Right kidney (tissue), 9 donors: Measurements from ENCODE around the gene RGS10.
"Not testable (repeated sequence)": the region's sequence is repeated elsewhere in the genome, so short reads cannot be mapped to it uniquely, and the experiment has no call there.

Experiments
- DNase-seq: peaks from one replicate; pipeline ENCODE4 v3.0.0-alpha.2; 2016
- long read RNA-seq, 8 donors: transcript quantifications; one replicate each; lab custom pipeline, GENCODE V29; 2026

Gene RGS10, protein sequence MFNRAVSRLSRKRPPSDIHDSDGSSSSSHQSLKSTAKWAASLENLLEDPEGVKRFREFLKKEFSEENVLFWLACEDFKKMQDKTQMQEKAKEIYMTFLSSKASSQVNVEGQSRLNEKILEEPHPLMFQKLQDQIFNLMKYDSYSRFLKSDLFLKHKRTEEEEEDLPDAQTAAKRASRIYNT
- long read RNA-seq, donor 1, transcript RGS10-202 (5 exons, 804 nt): major isoform, 20 of 24 reads
- long read RNA-seq, donor 1, partial matches to known transcripts: 0 of 24 reads
- long read RNA-seq, donor 1, other reads (novel, unspliced or antisense): 0 of 24 reads
- long read RNA-seq, donor 2, transcript RGS10-202 (5 exons, 804 nt): major isoform, 11 of 13 reads
- long read RNA-seq, donor 2, partial matches to known transcripts: 0 of 13 reads
- long read RNA-seq, donor 2, other reads (novel, unspliced or antisense): 0 of 13 reads
- long read RNA-seq, donor 3, transcript RGS10-202 (5 exons, 804 nt): major isoform, 7 of 8 reads
- long read RNA-seq, donor 3, partial matches to known transcripts: 0 of 8 reads
- long read RNA-seq, donor 3, other reads (novel, unspliced or antisense): 0 of 8 reads
- long read RNA-seq, donor 4, transcript RGS10-202 (5 exons, 804 nt): major isoform, 18 of 20 reads
- long read RNA-seq, donor 4, partial matches to known transcripts: 0 of 20 reads
- long read RNA-seq, donor 4, other reads (novel, unspliced or antisense): 0 of 20 reads
- long read RNA-seq, donor 5, transcript RGS10-202 (5 exons, 804 nt): major isoform, 16 of 18 reads
- long read RNA-seq, donor 5, partial matches to known transcripts: 0 of 18 reads
- long read RNA-seq, donor 5, other reads (novel, unspliced or antisense): 0 of 18 reads
- long read RNA-seq, donor 6, transcript RGS10-202 (5 exons, 804 nt): major isoform, 20 of 22 reads
- long read RNA-seq, donor 6, partial matches to known transcripts: 0 of 22 reads
- long read RNA-seq, donor 6, other reads (novel, unspliced or antisense): 0 of 22 reads
- long read RNA-seq, donor 7, transcript RGS10-202 (5 exons, 804 nt): major isoform, 29 of 31 reads
- long read RNA-seq, donor 7, partial matches to known transcripts: 0 of 31 reads
- long read RNA-seq, donor 7, other reads (novel, unspliced or antisense): 0 of 31 reads
- long read RNA-seq, donor 8, transcript RGS10-202 (5 exons, 804 nt): major isoform, 21 of 26 reads
- long read RNA-seq, donor 8, partial matches to known transcripts: 0 of 26 reads
- long read RNA-seq, donor 8, other reads (novel, unspliced or antisense): 0 of 26 reads

DNA sequence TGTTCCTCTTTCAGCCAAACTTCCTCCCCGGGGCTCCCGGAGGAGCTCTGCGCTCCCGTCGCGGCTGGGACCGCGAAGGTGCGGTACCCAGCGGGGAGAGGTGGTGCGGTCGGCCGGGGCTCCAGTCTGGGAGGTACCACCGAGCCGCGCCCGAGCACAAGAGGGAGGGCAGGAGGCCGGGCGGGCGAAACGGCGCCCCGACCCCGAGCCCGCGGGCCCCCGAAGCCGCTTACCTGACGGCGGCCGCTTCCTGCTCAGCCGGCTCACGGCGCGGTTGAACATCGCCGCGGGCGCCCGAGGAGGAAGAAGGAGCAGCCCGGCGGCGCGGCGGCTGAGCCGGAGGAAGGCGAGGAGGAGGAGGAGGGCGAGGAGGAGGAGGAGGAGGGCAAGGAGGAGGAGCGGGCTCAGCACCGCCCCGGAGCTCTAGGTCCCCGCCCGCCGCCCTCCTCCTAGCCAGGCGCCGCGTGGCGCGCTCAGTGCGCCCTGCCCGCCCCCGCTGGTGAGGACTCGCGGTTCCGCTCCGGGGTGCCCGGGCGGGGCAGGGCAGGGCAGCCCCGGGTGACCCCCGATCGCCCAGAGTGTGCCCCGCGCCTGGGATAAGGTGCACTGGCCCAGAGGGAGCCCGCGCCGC is at the start of gene RGS10:
Gene RGS10 (minus strand): TSS at position 363 of the 631 bp plus-strand sequence. CDS start 81 bp downstream, at position 282.
- DNase-seq: peak; percentile 77

DNA sequence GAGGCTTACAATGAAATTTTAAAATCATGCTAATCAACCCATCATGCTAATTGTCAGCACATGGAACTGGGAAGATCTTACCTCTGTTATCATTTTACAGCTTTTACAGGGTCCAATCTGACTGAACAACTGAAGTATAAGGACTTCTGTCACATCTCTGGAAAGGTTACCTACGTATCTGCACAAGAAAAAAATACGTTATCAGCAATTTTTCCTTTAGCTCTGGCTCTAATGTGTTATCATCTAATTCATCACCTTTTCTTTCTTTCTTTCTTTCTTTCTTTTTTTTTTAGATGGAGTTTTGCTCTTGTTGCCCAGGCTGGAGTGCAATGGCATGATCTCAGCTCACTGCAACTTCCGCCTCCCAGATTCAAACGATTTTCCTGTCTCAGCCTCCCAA is 45.6 kb upstream of the RGS10 start:
- DNase-seq: no peak

DNA sequence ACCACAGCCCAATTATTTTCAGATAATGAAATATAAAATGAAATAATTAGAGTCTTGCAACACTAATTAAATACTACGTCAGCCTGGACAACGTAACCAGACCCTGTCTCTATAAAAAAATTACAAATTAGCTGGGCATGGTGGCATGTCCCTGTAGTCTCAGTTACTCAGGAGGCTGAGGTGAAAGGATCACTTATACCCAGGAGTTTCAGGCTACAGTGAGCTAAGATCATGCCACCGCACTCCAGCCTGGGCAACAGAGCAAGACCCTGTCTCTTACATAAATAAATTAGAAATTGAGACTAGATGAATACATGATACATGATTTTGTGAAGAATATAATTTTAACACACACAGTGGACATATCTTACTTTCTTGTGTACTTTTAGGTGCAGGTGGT is 35.8 kb upstream of the RGS10 start:
- no peak for DNase-seq

DNA sequence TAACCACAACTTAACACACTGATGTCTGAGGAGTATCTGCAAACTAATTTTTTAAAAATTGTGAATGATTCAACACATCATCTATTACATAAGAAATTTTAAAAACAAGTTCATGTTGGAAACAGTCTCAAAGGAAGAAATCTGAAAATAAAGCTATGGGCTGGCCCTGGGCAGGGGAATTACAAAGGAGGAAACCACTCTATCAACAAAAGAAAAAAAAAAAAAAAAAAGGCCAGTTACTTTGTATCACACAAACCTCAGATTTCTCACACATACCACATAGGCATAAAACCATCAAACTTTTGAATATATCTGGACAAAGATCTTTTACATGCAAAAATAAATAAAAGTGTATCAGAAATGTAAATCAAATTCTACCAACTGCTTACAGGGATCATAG is 33.5 kb upstream of the RGS10 start:
- no peak for DNase-seq

DNA sequence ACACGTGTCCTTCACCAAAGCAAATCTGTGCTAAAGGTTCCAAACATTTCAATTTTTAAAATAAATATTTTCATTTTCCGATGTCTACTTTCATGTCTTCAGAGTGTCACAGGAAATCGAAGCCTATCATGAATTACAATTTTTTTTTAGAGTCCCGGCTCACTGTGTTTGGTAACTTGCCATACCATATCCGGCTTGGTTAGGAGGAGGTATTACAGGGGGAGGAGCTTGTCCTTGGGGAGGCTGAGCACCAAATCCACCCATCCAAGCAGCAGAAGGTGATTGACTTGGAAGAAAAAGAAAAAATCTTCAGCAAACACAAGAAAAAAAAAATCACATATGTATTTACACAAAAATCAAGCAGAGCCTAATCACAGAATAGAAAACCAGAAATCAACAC is 33.0 kb upstream of the RGS10 start:
- DNase-seq: no peak

DNA sequence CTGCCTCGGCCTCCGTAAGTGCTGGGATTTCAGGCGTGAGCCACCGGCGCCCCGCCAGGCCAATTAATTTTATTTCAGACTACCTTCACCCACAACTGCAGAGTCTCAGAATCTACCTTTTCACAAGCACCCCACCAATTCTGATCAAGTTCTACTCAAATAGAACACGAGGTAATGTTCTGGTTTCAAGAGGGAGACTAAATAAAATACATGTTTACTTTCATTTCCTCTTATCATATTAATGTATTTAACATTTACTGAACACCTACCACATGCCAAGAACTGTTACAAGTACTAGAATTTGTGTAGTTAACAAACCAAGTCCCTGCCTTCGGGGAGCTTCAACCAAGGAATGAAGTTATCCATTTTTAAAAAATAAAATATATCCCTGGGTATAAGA is 25.5 kb upstream of the RGS10 start:
- no peak for DNase-seq

DNA sequence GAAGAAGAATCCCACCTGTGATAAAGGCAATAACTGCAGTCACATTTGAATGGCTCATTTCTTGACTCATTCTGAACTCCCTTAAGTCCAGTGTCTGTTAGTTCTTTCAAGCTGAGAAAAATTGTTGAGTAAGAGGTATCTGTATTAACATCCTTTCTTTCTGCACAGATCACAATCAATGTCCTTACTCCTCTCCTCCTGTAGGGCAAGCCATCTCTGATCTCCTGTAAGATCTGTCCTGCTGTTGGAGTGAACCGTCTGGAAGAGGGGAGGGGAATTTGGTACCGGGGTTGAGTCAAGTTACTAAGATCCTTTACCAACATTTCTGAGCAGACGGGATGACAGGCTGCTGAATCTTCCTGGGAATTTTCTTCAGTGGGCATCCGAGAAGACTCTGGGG is 19.6 kb upstream of the RGS10 start:
- DNase-seq: no peak

DNA sequence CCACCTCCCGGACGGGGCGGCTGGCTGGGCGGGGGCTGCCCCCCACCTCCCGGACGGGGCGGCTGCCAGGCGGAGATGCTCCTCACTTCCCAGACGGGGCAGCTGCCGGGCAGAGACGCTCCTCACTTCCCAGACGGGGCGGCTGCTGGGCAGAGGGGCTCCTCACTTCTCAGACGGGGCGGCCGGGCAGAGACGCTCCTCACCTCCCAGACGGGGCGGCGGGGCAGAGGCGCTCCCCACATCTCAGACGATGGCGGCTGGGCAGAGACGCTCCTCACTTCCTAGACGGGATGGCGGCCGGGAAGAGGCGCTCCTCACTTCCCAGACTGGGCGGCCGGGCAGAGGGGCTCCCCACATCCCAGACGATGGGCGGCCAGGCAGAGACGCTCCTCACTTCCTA is 17.0 kb upstream of the RGS10 start:
- not testable (repeated sequence) for DNase-seq

DNA sequence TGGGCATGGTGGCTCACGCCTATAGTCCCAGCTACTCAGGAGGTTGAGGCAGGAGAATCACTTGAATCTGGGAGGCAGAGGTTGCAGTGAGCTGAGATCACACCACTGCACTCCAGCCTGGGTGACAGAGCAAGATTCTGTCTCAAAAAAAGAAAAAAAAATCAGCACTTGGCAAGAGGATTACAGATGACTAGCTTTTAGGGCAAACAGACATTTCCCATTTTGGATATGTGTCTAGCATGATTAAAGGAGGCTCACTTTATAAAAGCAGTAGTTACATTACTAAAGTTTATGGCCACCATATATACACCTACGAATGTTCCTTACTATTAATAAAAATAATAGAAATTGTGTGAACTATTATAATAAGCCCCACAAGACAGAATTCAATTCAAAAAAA is 13.6 kb upstream of the RGS10 start:
- DNase-seq: not testable (repeated sequence)

DNA sequence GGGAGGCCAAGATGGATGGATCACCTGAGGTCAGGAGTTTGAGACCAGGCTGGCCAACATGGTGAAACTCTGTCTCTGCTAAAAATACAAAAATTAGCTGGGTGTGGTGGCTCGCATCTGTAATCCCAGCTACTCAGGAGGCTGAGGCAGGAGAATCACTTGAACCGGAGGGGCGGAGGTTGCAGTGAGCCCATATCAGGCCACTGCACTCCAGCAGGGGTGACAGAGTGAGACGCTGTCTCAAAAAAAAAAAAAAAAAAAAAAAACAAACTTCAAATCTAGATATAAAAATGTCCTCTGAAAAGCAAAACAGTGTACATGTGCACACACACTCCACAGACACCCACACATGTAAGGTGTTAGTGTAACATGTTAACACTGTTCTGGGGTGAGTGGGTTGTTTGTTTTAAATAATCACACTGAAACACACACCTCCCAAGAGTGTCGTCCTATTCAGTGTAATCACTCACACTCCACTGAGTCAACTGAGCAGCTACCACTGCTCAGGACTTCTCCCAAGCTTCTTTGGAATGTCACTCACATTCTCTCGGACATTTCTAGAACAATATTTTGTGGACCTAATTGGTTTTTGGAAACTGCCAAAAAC is 12.8 kb upstream of the RGS10 start:
- no peak for DNase-seq

DNA sequence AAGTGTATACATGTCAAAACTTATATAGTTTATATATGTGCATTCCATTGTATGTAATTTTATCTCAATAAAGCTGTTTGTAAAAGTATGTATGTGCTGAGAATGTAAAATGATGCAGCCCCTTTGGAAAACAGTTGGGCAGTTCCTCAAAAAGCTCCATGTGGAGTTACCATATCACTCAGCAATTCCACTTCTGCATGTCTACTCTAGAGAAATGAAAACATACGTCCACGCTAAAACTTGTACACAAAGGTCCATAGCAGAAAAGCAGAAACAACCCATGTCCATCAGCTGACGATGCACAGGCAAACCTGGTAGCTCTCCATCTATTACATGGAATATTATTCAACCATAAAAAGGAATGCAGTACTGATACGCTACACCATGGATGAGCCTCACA is 8.3 kb upstream of the RGS10 start:
- no peak for DNase-seq

DNA sequence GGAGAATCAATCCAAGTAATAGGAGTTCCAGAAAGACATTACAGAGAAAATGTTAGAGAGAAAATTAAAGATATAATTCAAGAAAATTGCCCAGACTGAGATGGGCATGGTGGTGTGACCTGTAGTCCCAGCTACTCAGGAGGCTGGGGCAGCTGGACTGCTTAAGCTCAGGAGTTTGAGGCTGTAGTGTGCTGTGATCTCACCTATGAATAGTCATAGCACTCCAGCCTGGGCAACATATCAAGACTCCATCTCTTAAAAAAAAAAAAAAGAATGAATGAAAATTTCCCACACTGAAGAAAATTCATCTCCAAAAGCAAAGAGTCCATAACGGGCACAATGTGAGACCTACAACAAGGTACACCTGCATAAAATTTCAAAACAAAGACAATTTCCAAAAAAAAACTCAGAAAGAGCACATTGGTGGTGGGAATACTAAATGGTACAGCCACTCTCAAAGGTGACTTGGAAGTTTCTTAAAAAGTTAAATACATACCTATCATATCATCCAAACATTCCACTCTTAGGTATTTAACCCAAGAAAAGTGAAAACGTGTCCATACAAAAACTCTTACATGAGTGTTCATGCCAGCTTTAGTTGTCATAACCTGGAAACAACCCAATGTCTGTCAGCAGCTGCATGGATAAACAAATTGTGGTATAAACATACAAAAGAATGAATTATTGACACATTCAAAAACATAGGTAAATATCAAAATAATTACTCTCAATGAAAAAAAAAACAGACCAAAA is 6.9 kb upstream of the RGS10 start:
- DNase-seq: no peak

DNA sequence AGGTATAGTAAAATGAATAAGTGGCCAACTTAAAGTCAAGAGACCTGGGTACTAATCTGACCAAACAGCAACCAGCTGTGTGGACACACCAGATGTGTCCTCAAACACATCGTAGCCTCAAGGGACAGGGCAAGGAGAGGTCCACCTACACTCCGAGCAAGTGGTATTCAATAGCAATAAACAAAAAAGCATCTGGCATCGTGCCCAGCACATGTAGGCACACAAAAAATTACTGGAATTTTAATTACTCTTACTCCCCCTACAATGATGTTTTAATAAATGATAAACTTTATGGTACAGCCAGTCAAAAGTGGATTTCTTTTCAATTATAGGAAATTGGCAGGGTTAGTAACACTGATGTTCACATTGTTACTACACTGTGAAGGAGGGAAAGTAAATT is 3.5 kb upstream of the RGS10 start:
- DNase-seq: no peak

DNA sequence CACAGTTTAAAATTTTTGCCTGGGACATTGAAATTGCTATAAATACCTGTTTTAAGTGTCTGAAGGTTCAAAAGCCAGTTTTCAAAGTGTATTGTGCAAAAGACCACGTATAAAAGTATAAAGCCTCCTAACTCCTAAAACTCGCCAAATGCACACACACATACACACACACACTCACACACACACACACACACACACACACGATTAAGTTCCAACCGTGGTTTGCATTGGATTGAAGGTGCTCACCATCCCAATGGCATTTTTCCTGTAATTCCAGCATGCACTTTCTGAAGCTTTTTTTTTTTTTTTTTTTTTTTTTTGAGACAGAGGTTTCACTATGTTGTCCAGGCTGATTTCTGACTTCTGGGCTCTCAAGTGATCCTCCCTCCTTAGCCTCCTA is 2.8 kb upstream of the RGS10 start:
- DNase-seq: no peak

DNA sequence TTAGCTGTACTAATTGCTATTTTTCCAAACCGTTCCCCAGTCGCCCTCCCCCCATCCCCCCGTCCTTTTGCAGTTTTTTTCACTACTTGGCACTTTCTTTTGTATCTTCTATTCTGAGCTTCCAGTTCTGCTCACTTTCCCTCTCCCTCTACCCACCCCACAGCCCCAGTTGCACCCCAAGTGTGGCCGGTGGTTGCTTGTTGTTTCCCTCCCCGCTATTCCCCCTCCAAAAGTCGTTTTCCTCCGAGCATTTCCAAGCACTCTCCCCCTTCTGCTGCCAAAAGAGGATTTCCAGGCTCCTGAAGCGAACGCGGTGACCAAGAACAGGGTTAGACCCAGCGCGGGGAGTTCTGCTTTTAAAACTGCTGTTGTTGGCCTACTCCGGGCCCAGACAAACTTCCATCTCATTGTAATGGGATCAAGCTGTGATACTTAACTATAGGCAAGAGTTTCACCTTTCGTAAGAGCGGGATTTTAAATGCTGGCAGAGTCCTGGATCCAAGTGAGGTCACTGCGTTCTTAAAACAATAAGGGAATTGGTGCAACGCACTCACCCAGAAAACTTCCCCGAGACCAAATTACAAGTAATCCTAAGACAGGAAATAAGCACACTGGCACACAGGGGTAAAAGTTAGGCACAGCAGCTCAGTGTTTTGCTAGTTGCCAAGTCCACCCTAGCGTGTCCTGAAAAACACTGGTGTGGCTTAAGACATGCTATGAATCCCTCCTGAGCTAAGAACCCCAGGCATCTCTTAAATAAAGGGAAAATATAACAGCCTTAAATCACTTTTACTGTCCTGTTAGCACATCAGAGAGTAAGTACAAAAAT is 1.5 kb upstream of the RGS10 start:
- peak; percentile 44 for DNase-seq

DNA sequence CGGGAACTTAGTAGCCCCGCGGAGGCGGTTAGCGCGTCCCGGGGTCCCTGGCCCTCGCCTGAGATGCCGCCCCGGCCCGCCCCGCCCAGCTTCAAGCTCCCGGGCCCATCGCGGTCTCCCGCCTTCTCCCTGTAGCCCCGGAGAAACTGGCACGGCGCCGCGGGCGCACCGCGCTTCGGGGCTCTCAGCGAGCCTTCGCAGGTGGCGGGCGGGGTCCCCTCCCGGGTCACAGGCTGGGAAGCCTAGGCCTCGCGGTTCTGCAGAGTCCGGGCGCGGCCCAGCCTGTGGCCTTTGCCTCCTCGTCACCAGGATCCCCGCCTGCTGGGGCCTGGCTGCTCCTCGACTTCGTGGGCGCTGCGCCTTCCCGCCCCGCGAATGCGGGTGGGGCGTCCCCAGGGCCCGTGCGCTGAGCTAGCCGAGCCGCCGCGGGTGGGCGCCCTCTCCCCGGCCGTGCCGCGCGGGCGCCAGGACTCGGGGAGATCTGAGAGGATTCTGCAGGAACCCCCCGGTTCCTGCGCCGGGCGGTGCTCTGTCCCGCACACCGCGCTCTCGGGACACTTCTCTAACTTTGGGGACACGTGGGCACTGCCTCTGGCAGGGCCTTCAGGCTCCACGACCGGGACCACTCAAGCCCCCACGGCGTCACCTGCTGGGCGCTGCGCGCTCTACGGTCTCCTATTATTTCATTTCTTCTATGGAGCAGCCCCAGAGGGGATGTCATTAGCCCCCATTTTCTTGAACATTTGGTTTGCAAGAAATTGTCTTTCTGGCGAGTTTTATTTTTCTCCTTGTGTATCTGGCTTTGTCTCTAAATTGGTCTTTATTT is 682 bp upstream of the RGS10 start:
- peak; percentile 85 for DNase-seq

DNA sequence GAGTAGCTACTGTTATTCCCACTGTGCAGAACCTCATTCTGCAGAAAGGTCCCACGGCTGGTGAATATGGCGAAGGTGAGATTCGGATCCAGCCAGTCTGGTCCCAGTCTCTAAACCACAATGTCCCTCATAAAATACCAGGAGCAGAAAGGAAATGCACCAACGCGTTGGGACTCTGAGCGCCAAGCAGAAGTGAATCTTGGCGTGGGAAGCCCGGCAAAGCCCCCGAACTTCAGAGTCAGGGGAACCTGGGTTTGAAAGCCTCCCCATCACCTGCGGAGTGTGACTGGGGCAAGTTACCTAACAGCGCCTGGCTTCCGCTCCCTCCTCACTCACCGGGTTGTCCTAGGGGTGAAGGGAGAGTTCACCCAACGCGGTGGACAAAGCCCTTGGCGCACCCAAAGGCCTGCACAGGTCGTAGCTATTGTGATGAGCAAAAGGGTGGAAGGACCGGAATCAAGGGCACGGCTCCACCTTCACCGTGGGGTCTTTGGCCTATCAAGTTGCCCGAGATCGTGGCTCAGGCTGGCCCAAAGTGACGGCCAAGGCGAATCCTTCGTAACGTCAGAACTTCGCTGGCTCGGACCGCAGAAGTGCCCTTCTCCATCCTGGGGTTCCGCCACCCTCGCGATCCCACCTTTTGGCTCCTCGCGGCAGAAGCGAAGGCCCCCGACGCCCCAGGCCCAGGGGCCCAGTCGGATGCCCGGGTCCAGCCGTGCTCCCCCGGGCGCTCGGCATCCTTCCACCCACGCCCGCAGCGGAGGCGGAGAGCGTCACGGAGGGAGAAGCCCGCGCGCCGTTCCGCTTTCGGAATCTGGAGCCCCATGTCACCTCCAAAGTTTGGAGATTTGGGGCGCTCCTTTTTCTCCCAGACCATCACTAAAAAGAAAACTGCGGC is 811 bp downstream of the RGS10 start:
- DNase-seq: no peak

DNA sequence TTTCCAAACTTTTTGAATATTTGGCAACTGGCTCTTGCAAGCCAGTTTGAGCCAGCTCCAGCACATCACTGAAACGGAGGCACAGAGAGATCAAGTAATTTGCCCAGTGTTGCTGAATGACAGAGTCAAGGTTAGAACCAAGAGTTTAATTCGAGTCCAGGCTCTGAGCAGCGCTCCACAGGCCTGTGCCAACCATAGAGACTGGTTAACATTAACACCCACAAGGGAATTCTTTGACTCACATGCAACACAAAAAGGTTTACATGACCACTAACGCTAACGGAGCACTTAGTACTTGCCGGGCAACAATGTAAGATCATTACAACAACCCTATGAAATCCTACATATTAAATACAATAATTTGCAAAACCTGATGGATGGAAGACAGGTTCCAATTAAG is 1.5 kb downstream of the RGS10 start:
- no peak for DNase-seq
